ENCODE measurements around the gene CHCHD6. TPM values are rescaled to one million over a fixed set of nuclear protein-coding genes. Genes with fewer than 3 reads are reported as not detected.

CHCHD6 gene
- total RNA-seq, 1 experiment from 2014 or later = 40.9 TPM

GRCh38 chr3:126685021-126685420 is 19.0 kb upstream of the CHCHD6 start (continued):
- TF ChIP-seq ZBTB21 (CRISPR knock-in tag; IDR thresholded peaks at IDR 0.05; ENCODE audit: borderline replicate concordance) = no peak

- Mint-ChIP-seq H3K4me3 (no peak overlapping the region), H3K36me3 (no peaks in the 10 kb centered on the region), H3K27me3 (ENCODE audit: low read depth) (peaks cover under 1% of the 10 kb centered on the region), H3K4me1 (peaks cover 21% of the 10 kb centered on the region), H3K9me3 (no peaks in the 10 kb centered on the region), H3K27ac (no peak overlapping the region)
- no peak for DNase-seq (ENCODE audit: low spot score)
- ChIA-PET CTCF (no interaction called here), POLR2A (no interaction called here)
- ATAC-seq = no peak
- TF ChIP-seq SP1 (CRISPR knock-in tag; conservative IDR thresholded peaks at IDR 0.05) (no peak), FOXJ3 (CRISPR knock-in tag; IDR thresholded peaks at IDR 0.05; ENCODE audit: borderline replicate concordance) (no peak), ZNF425 (CRISPR knock-in tag; conservative IDR thresholded peaks at IDR 0.05) (no peak), TP53 (CRISPR knock-in tag; IDR thresholded peaks at IDR 0.05) (no peak), ATF3 (CRISPR knock-in tag; conservative IDR thresholded peaks at IDR 0.05) (no peak), FOXP4 (CRISPR knock-in tag; IDR thresholded peaks at IDR 0.05) (no peak), CDX4 (CRISPR knock-in tag; IDR thresholded peaks at IDR 0.05; ENCODE audit: borderline replicate concordance) (no peak), ZNF512 (CRISPR knock-in tag; IDR thresholded peaks at IDR 0.05; ENCODE audit: borderline replicate concordance) (no peak), SMAD3 (CRISPR knock-in tag; IDR thresholded peaks at IDR 0.05; ENCODE audit: borderline replicate concordance) (no peak), CREM (CRISPR knock-in tag; IDR thresholded peaks at IDR 0.05) (no peak), GABPB1 (CRISPR knock-in tag; IDR thresholded peaks at IDR 0.05) (no peak), NR3C1 (CRISPR knock-in tag; conservative IDR thresholded peaks at IDR 0.05; ENCODE audit: low read depth) (no peak), ZNF281 (CRISPR knock-in tag; IDR thresholded peaks at IDR 0.05) (no peak), FOXK1 (CRISPR knock-in tag; IDR thresholded peaks at IDR 0.05) (no peak), SOX15 (CRISPR knock-in tag; IDR thresholded peaks at IDR 0.05) (no peak), ZNF317 (CRISPR knock-in tag; IDR thresholded peaks at IDR 0.05; ENCODE audit: borderline replicate concordance, low read depth) (no peak)
- TF ChIP-seq, protein P1, sequence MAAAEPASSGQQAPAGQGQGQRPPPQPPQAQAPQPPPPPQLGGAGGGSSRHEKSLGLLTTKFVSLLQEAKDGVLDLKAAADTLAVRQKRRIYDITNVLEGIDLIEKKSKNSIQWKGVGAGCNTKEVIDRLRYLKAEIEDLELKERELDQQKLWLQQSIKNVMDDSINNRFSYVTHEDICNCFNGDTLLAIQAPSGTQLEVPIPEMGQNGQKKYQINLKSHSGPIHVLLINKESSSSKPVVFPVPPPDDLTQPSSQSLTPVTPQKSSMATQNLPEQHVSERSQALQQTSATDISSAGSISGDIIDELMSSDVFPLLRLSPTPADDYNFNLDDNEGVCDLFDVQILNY (CRISPR knock-in tag; IDR thresholded peaks at IDR 0.05) = no peak
- TF ChIP-seq, protein P2, sequence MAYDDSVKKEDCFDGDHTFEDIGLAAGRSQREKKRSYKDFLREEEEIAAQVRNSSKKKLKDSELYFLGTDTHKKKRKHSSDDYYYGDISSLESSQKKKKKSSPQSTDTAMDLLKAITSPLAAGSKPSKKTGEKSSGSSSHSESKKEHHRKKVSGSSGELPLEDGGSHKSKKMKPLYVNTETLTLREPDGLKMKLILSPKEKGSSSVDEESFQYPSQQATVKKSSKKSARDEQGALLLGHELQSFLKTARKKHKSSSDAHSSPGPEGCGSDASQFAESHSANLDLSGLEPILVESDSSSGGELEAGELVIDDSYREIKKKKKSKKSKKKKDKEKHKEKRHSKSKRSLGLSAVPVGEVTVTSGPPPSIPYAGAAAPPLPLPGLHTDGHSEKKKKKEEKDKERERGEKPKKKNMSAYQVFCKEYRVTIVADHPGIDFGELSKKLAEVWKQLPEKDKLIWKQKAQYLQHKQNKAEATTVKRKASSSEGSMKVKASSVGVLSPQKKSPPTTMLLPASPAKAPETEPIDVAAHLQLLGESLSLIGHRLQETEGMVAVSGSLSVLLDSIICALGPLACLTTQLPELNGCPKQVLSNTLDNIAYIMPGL (CRISPR knock-in tag; IDR thresholded peaks at IDR 0.05) = no peak
Measured at GRCh38 chr3:126685493-126685892, 18.5 kb upstream of the CHCHD6 start.

All from WTC11 (cell line).